Liver (tissue), 9 donors: Measurements from ENCODE around the gene MTHFD1L. TPM values are rescaled to one million over a fixed set of nuclear protein-coding genes. Genes with fewer than 3 reads are reported as not detected.
A peak's percentile ranks its signal among the peaks of the same experiment; 100 is the strongest.
"Not testable (repeated sequence)": the region's sequence is repeated elsewhere in the genome, so short reads cannot be mapped to it uniquely, and the experiment has no call there.

Experiments used
- DNase-seq: peaks from one replicate; pipeline ENCODE4 v3.0.0-alpha.2; 2017; ENCODE audit warnings: low spot score
- H3K27ac ChIP-seq, 2 donors: one replicate each; pipeline ENCODE4 v1.7.0; 2013; ENCODE audit warnings: inconsistent platforms in 2 of 2, low read length in 2 of 2, control low read depth in 1 of 2, low read depth in 1 of 2, mild to moderate bottlenecking in 1 of 2
- H3K27me3 ChIP-seq, 4 donors: one replicate each; pipeline versions ENCODE4 v1.6.1 to v1.7.0; 2013; ENCODE audit warnings: low read length in 3 of 4, inconsistent platforms in 1 of 4, mild to moderate bottlenecking in 1 of 4, moderate library complexity in 1 of 4; ENCODE audit not compliant: control insufficient read depth in 4 of 4, insufficient read depth in 4 of 4
- H3K36me3 ChIP-seq, 4 donors: one replicate each; pipeline versions ENCODE4 v1.6.1 to v1.7.0; 2013; ENCODE audit warnings: low read length in 3 of 4, mild to moderate bottlenecking in 3 of 4, low read depth in 1 of 4, moderate library complexity in 1 of 4; ENCODE audit not compliant: control insufficient read depth in 4 of 4, insufficient read depth in 3 of 4
- H3K4me1 ChIP-seq, 4 donors: one replicate each; pipeline versions ENCODE4 v1.6.1 to v1.7.0; 2013; ENCODE audit warnings: low read length in 3 of 4, mild to moderate bottlenecking in 3 of 4, moderate library complexity in 1 of 4; ENCODE audit not compliant: control insufficient read depth in 4 of 4, insufficient read depth in 4 of 4
- H3K4me3 ChIP-seq, 3 donors: one replicate each; pipeline versions ENCODE4 v1.6.1 to v1.7.0; 2013; ENCODE audit warnings: low read length in 3 of 3, control low read depth in 1 of 3, low read depth in 1 of 3, mild to moderate bottlenecking in 1 of 3
- H3K9ac ChIP-seq, 2 donors: one replicate each; pipeline ENCODE4 v1.7.0; 2013; ENCODE audit warnings: low read length in 2 of 2, mild to moderate bottlenecking in 2 of 2, moderate library complexity in 2 of 2, control low read depth in 1 of 2, low read depth in 1 of 2
- H3K9me3 ChIP-seq, 4 donors: one replicate each; pipeline versions ENCODE4 v1.6.1 to v1.7.0; 2013; ENCODE audit warnings: low read length in 3 of 4; ENCODE audit not compliant: control insufficient read depth in 4 of 4
- EGR1 ChIP-seq, 2 donors: IDR thresholded peaks; 2 replicates each; pipeline ENCODE4 v1.6.1; 2016 to 2018; ENCODE audit warnings: antibody characterized with exemption in 2 of 2, low read depth in 2 of 2
- FOXA1 ChIP-seq: IDR thresholded peaks from 2 replicates; pipeline ENCODE4 v1.6.1; 2016; ENCODE audit warnings: antibody characterized with exemption
- JUND ChIP-seq, 2 donors: IDR thresholded peaks; 2 replicates each; pipeline ENCODE4 v1.6.1; 2016; ENCODE audit warnings: antibody characterized with exemption in 2 of 2
- NR2F2 ChIP-seq: IDR thresholded peaks from 2 replicates; pipeline ENCODE4 v1.6.1; 2016; ENCODE audit warnings: antibody characterized with exemption
- RAD21 ChIP-seq, 2 donors: IDR thresholded peaks; 2 replicates each; pipeline ENCODE4 v1.6.1; 2016; ENCODE audit warnings: antibody characterized with exemption in 2 of 2, mild to moderate bottlenecking in 2 of 2
- REST ChIP-seq: IDR thresholded peaks from 2 replicates; pipeline ENCODE4 v1.6.1; 2016; ENCODE audit warnings: antibody characterized with exemption, mild to moderate bottlenecking
- RXRA ChIP-seq, 2 donors: IDR thresholded peaks; 2 replicates each; pipeline ENCODE4 v1.6.1; 2017 to 2018; ENCODE audit warnings: antibody characterized with exemption in 2 of 2, mild to moderate bottlenecking in 1 of 2
- SP1 ChIP-seq: IDR thresholded peaks from 2 replicates; pipeline ENCODE4 v1.6.1; 2018; ENCODE audit warnings: antibody characterized with exemption, mild to moderate bottlenecking
- TAF1 ChIP-seq: conservative IDR thresholded peaks from 2 replicates; pipeline ENCODE4 v1.6.1; 2016; ENCODE audit warnings: antibody characterized with exemption, mild to moderate bottlenecking
- WGBS: extraction: QIAGEN DNeasy Blood & Tissue Kit; methylation state at CpG from one replicate; pipeline ENCODE4 v1.1.7; 2013; 5-methylcytosine and 5-hydroxymethylcytosine counted together
- polyA plus RNA-seq, 2 donors: library from polyadenylated mRNA; stranded (reverse) in 1 of 2; unstranded in 1 of 2; fragments of 200-250 nt in 1 of 2; fragments of >200 nt in 1 of 2; fragmentation: Nextera tagmentation in 1 of 2; extraction: Ambion mirVana in 1 of 2; gene quantifications; one replicate each; pipeline versions ENCODE4 v1.2.1 to v1.2.3, GENCODE V29; 2013 to 2015
- total RNA-seq, 2 donors: library from RNA; depleted of rRNA; stranded (reverse); fragments of >200 nt; gene quantifications; one replicate each; pipeline ENCODE4 v1.2.3, GENCODE V29; 2014
- TF ChIP-seq, protein P1 (sequence below): IDR thresholded peaks from 2 replicates; pipeline ENCODE4 v1.6.1; 2016; ENCODE audit warnings: antibody characterized with exemption
- TF ChIP-seq, protein P2 (sequence below): IDR thresholded peaks from 2 replicates; pipeline ENCODE4 v1.6.1; 2016; ENCODE audit warnings: antibody characterized with exemption
- TF ChIP-seq, protein P3 (sequence below): fragments of 150-350 bp; IDR thresholded peaks from 2 replicates; pipeline ENCODE4 v1.5.1; 2017; ENCODE audit warnings: improper control_type of control experiment, low read depth, low read length; ENCODE audit not compliant: missing input control
- donor health status: healthy.
- donor health status: healthy.
- donor health status: healthy.
- donor health status: healthy.
- donor health status: healthy.

Gene MTHFD1L
- total and polyA plus RNA-seq, 4 donors = 2.0 to 7.7 (median 2.8) TPM

GRCh38 chr6:151044465-151045441 lies 179.3 kb downstream of the MTHFD1L start (continued):
- TF ChIP-seq, protein P1, sequence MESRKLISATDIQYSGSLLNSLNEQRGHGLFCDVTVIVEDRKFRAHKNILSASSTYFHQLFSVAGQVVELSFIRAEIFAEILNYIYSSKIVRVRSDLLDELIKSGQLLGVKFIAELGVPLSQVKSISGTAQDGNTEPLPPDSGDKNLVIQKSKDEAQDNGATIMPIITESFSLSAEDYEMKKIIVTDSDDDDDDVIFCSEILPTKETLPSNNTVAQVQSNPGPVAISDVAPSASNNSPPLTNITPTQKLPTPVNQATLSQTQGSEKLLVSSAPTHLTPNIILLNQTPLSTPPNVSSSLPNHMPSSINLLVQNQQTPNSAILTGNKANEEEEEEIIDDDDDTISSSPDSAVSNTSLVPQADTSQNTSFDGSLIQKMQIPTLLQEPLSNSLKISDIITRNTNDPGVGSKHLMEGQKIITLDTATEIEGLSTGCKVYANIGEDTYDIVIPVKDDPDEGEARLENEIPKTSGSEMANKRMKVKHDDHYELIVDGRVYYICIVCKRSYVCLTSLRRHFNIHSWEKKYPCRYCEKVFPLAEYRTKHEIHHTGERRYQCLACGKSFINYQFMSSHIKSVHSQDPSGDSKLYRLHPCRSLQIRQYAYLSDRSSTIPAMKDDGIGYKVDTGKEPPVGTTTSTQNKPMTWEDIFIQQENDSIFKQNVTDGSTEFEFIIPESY = peak; percentile 87
- peak; percentile 96 to 97 for TF ChIP-seq RXRA (IDR thresholded peaks at IDR 0.05)
- TF ChIP-seq FOXA1 = peak; percentile 82

GRCh38 chr6:151045511-151046222 lies 180.2 kb downstream of the MTHFD1L start:
- not testable (repeated sequence) for DNase-seq, H3K9me3 ChIP-seq
- peak overlapping the region in 1 of 2 donors; percentile 43 for H3K9ac ChIP-seq

GRCh38 chr6:151051164-151051563 lies 185.7 kb downstream of the MTHFD1L start:
- WGBS = 99% methylated on average over 6 of the region's 6 CpGs
- Histone ChIP-seq H3K4me1 (peaks cover 0 to 10% (median 3%) of the 10 kb centered on the region in 4 donors), H3K36me3 (peaks cover 0 to 2% (median 0%) of the 10 kb centered on the region in 4 donors), H3K27ac (no peak overlapping the region), H3K9ac (no peak overlapping the region), H3K27me3 (no peaks in the 10 kb centered on the region), H3K4me3 (no peak overlapping the region), H3K9me3 (no peaks in the 10 kb centered on the region)
- DNase-seq = no peak
- TF ChIP-seq JUND (IDR thresholded peaks at IDR 0.05) (no peak), RXRA (IDR thresholded peaks at IDR 0.05) (no peak), REST (no peak), TAF1 (no peak), FOXA1 (no peak), EGR1 (IDR thresholded peaks at IDR 0.05; ENCODE audit: low read depth in 2 of 2) (no peak)
- TF ChIP-seq, protein P2, sequence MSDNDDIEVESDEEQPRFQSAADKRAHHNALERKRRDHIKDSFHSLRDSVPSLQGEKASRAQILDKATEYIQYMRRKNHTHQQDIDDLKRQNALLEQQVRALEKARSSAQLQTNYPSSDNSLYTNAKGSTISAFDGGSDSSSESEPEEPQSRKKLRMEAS = no peak
- TF ChIP-seq, protein P3, sequence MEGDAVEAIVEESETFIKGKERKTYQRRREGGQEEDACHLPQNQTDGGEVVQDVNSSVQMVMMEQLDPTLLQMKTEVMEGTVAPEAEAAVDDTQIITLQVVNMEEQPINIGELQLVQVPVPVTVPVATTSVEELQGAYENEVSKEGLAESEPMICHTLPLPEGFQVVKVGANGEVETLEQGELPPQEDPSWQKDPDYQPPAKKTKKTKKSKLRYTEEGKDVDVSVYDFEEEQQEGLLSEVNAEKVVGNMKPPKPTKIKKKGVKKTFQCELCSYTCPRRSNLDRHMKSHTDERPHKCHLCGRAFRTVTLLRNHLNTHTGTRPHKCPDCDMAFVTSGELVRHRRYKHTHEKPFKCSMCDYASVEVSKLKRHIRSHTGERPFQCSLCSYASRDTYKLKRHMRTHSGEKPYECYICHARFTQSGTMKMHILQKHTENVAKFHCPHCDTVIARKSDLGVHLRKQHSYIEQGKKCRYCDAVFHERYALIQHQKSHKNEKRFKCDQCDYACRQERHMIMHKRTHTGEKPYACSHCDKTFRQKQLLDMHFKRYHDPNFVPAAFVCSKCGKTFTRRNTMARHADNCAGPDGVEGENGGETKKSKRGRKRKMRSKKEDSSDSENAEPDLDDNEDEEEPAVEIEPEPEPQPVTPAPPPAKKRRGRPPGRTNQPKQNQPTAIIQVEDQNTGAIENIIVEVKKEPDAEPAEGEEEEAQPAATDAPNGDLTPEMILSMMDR = no peak

More at GRCh38 chr6:151045511-151046222, 180.2 kb downstream of the MTHFD1L start:
- not testable (repeated sequence) for H3K36me3 ChIP-seq, H3K4me1 ChIP-seq, H3K4me3 ChIP-seq, H3K27me3 ChIP-seq
- peak overlapping the region; percentile 88 to 91 for H3K27ac ChIP-seq
- TF ChIP-seq NR2F2 (peak; percentile 89), JUND (IDR thresholded peaks at IDR 0.05) (peak in 1 of 2 donors; percentile 34), RAD21 (IDR thresholded peaks at IDR 0.05) (peak in 1 of 2 donors; percentile 20), RXRA (IDR thresholded peaks at IDR 0.05) (peak in 1 of 2 donors; percentile 24), SP1 (peak; percentile 32)
- WGBS = 73% methylated on average over 7 of the region's 7 CpGs
